LoVo (cell line): ENCODE data around the gene ZNFX1.
"Not testable (repeated sequence)": the region's sequence is repeated elsewhere in the genome, so short reads cannot be mapped to it uniquely, and the experiment has no call there.

Experiments used
- DNase-seq: peaks from one replicate; pipeline ENCODE4 v3.0.0-alpha.2; 2016; ENCODE audit warnings: low spot score

The ZNFX1 gene

GRCh38 chr20:49210101-49210756, 67.6 kb downstream of the ZNFX1 start:
- no peak for DNase-seq

- no peak for DNase-seq
Measured at GRCh38 chr20:49207076-49207475, 70.8 kb downstream of the ZNFX1 start.

GRCh38 chr20:49203746-49204145, 74.1 kb downstream of the ZNFX1 start:
- no peak for DNase-seq

- DNase-seq: no peak
Measured at GRCh38 chr20:49203011-49203410, 74.8 kb downstream of the ZNFX1 start.

GRCh38 chr20:49199729-49200293, 78.0 kb downstream of the ZNFX1 start:
- no peak for DNase-seq

GRCh38 chr20:49192944-49193518, 84.8 kb downstream of the ZNFX1 start:
- DNase-seq: not testable (repeated sequence)
